WI38 (cell line): ENCODE measurements around the gene NIPBL.

ENCODE experiments used
- H3K4me3 ChIP-seq: 2 replicates; pipeline ENCODE4 v1.5.1; 2011; ENCODE audit warnings: low read depth, mild to moderate bottlenecking, control low read depth, low read length
- CTCF ChIP-seq: IDR thresholded peaks from 2 replicates; pipeline ENCODE4 v1.5.1; 2012; ENCODE audit warnings: low read depth, mild to moderate bottlenecking, control low read depth, low read length

Gene NIPBL

GRCh38 chr5:37044120-37044519 lies 167.6 kb downstream of the NIPBL start:
- no peak overlapping the region for H3K4me3 ChIP-seq

GRCh38 chr5:37045703-37046102 lies 169.1 kb downstream of the NIPBL start:
- TF ChIP-seq CTCF, result no peak

More at GRCh38 chr5:37044120-37044519, 167.6 kb downstream of the NIPBL start:
- TF ChIP-seq CTCF, result no peak

GRCh38 chr5:37047947-37048346 lies 171.4 kb downstream of the NIPBL start:
- no peak for TF ChIP-seq CTCF
- H3K4me3 ChIP-seq, result no peak overlapping the region

More at GRCh38 chr5:37045703-37046102, 169.1 kb downstream of the NIPBL start:
- no peak overlapping the region for H3K4me3 ChIP-seq

DNA sequence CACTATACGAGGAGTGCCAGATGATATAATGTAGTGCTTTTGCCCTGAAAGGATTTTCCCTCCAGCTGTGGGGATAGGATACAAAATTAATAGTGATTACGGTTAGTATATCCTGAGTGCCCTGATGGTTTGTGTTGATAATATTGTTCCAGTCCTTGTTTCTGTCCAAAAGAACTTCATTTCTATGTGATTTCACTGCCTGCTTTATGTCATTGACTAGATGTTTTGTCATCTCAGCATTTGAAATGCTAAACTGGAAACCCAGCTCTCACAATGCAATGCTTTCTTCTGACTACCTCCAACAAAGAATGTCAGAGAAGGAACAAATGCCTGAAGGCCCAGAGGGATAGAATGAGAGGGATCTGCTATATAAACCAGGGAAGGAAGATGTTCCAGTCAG lies 177.8 kb downstream of the NIPBL start:
- no peak overlapping the region for H3K4me3 ChIP-seq
- TF ChIP-seq CTCF, result no peak

- TF ChIP-seq CTCF, result no peak
- H3K4me3 ChIP-seq, result no peak overlapping the region
Measured at GRCh38 chr5:37055383-37055990, 178.9 kb downstream of the NIPBL start.

DNA sequence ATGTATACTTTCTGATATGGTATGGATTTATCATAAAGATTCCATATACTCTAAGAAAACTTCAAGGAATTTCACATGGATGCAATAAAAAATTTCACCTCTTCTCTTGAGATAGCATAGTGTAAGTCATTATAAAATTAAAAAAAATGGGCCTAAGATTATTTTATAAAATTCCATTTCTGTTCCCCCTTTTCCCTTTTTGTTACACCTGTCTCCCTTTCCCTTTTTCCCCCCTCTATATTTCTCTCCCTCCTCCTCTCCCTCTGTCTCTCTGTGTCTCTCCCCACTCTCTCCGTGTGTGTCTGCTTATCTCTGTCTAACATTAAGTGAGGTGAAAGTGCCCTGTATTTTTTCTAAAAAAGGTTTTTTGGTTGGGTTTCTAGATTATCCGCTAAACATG lies 180.2 kb downstream of the NIPBL start:
- TF ChIP-seq CTCF, result no peak
- H3K4me3 ChIP-seq, result no peak overlapping the region

DNA sequence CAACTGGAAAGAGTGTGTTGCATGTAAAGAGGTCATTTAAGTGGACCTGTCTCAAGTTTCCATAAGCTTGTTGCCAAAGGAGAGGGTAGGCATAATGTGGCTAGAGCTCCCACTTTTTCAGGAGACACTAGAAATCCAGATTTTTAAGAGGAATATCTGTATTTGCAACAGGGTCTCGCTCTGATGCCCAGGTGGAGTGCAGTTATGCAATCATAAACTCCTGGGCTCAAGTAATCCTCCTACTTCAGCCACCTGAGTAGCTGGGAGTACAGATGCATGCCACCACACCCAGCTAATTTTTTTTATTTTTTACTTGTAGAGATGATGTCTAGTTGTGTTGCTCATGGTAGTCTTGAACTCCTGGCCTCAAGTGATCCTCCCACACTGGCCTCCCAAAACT lies 183.5 kb downstream of the NIPBL start:
- TF ChIP-seq CTCF, result no peak
- no peak overlapping the region for H3K4me3 ChIP-seq
